SK-N-SH treated with all-trans-retinoic acid at 6 μM for 48 hours (cell line): ENCODE results near the gene CD302.

Experiments
- ATAC-seq: fragments of 200-7000 bp; cut with Tn5 transposase; 3 replicates; pipeline ENCODE4 v1.9.1; 2020; ENCODE audit warnings: mild to moderate bottlenecking, moderate library complexity
- ARNTL ChIP-seq: fragments of 450-650 bp; formaldehyde crosslinking; IDR thresholded peaks from 2 replicates; pipeline ENCODE4 v1.5.0; 2020; ENCODE audit warnings: low read depth, mild to moderate bottlenecking, moderate library complexity, borderline replicate concordance
- BACH2 ChIP-seq: fragments of 250-450 bp; sonication (Bioruptor Pico); IDR thresholded peaks from 2 replicates; pipeline ENCODE4 v1.9.0; 2021; ENCODE audit warnings: mild to moderate bottlenecking, borderline replicate concordance
- CSDC2 ChIP-seq: fragments of 250-450 bp; sonication (Bioruptor Pico); IDR thresholded peaks from 2 replicates; pipeline ENCODE4 v1.5.0; 2020; ENCODE audit warnings: mild to moderate bottlenecking, moderate library complexity
- ESRRG ChIP-seq: fragments of 250-450 bp; sonication (Bioruptor Pico); IDR thresholded peaks from 2 replicates; pipeline ENCODE4 v1.6.1; 2021; ENCODE audit warnings: mild to moderate bottlenecking
- GLIS3 ChIP-seq: fragments of 250-450 bp; sonication (Bioruptor Pico); IDR thresholded peaks from 2 replicates; pipeline ENCODE4 v1.5.0; 2020; ENCODE audit warnings: mild to moderate bottlenecking, moderate library complexity
- ISL1 ChIP-seq: fragments of 250-450 bp; sonication (Bioruptor Pico); IDR thresholded peaks from 2 replicates; pipeline ENCODE4 v2.1.2; 2022; ENCODE audit warnings: mild to moderate bottlenecking, moderate library complexity
- OSR1 ChIP-seq: fragments of 250-450 bp; sonication (Bioruptor Pico); IDR thresholded peaks from 2 replicates; pipeline ENCODE4 v1.8.0; 2022; ENCODE audit warnings: moderate library complexity, mild to moderate bottlenecking, inconsistent platforms
- PPARA ChIP-seq: fragments of 250-450 bp; sonication (Bioruptor Pico); IDR thresholded peaks from 2 replicates; pipeline ENCODE4 v1.5.0; 2020; ENCODE audit warnings: mild to moderate bottlenecking, borderline replicate concordance
- RARB ChIP-seq: fragments of 250-450 bp; sonication (Bioruptor Pico); IDR thresholded peaks from 2 replicates; pipeline ENCODE4 v1.8.0; 2021; ENCODE audit warnings: mild to moderate bottlenecking, moderate library complexity
- SNAI2 ChIP-seq: fragments of 250-450 bp; sonication (Bioruptor Pico); IDR thresholded peaks from 2 replicates; pipeline ENCODE4 v1.5.0; 2020; ENCODE audit warnings: mild to moderate bottlenecking, moderate library complexity
- TCF4 ChIP-seq: fragments of 250-450 bp; sonication (Bioruptor Pico); IDR thresholded peaks from 2 replicates; pipeline ENCODE4 v1.8.0; 2021; ENCODE audit warnings: mild to moderate bottlenecking, moderate library complexity, borderline replicate concordance
- TOX ChIP-seq: fragments of 250-450 bp; sonication (Bioruptor Pico); IDR thresholded peaks from 2 replicates; pipeline ENCODE4 v1.8.0; 2021; ENCODE audit warnings: mild to moderate bottlenecking, moderate library complexity, borderline replicate concordance
- ZC3H10 ChIP-seq: fragments of 250-450 bp; sonication (Bioruptor Pico); IDR thresholded peaks from 2 replicates; pipeline ENCODE4 v1.5.1; 2021; ENCODE audit warnings: mild to moderate bottlenecking, moderate library complexity
- ZFP30 ChIP-seq: fragments of 450-650 bp; formaldehyde crosslinking; IDR thresholded peaks from 2 replicates; pipeline ENCODE4 v1.5.0; 2022; ENCODE audit warnings: mild to moderate bottlenecking, moderate library complexity
- ZNF8 ChIP-seq: fragments of 450-650 bp; formaldehyde crosslinking; IDR thresholded peaks from 2 replicates; pipeline ENCODE4 v1.5.0; 2020; ENCODE audit warnings: mild to moderate bottlenecking, moderate library complexity
- TF ChIP-seq, protein P1 (sequence below): fragments of 250-450 bp; sonication (Bioruptor Pico); IDR thresholded peaks from 2 replicates; pipeline ENCODE4 v1.8.0; 2020; ENCODE audit warnings: mild to moderate bottlenecking, moderate library complexity, borderline replicate concordance
- TF ChIP-seq, protein P2 (sequence below): fragments of 250-450 bp; sonication (Bioruptor Pico); IDR thresholded peaks from 2 replicates; pipeline ENCODE4 v1.8.0; 2021; ENCODE audit warnings: low read depth, mild to moderate bottlenecking, moderate library complexity, borderline replicate concordance
- TF ChIP-seq, protein P3 (sequence below): fragments of 250-450 bp; sonication (Bioruptor Pico); IDR thresholded peaks from 2 replicates; pipeline ENCODE4 v1.5.0; 2020; ENCODE audit warnings: mild to moderate bottlenecking, moderate library complexity
- TF ChIP-seq, protein P4 (sequence below): fragments of 250-450 bp; sonication (Bioruptor Pico); IDR thresholded peaks from 2 replicates; pipeline ENCODE4 v1.5.1; 2021; ENCODE audit warnings: mild to moderate bottlenecking, moderate library complexity

The CD302 gene

DNA sequence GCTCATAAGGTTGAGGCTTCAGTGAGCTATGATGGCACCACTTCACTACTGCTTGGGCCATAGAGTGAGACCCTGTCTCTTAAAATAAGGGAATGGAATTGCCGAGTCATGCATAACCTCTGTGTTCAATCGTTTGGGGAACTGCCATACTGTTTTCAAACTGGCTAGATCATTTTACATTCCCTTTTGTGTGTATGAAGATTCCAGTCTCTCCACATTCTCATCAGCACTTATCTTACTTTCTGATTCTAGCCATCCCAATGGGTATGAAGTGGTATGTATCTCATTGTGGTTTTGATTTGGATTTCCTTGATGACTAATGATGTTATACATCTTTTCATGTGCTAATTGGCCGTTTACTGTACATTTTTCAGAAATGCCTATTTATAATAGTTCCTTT is 62.0 kb downstream of the CD302 start:
- TF ChIP-seq PPARA (CRISPR knock-in tag) (no peak), TCF4 (CRISPR knock-in tag) (no peak), SNAI2 (CRISPR knock-in tag) (no peak), ZFP30 (CRISPR knock-in tag) (no peak), ESRRG (no peak), ZC3H10 (CRISPR knock-in tag) (no peak)
- TF ChIP-seq, protein P1, sequence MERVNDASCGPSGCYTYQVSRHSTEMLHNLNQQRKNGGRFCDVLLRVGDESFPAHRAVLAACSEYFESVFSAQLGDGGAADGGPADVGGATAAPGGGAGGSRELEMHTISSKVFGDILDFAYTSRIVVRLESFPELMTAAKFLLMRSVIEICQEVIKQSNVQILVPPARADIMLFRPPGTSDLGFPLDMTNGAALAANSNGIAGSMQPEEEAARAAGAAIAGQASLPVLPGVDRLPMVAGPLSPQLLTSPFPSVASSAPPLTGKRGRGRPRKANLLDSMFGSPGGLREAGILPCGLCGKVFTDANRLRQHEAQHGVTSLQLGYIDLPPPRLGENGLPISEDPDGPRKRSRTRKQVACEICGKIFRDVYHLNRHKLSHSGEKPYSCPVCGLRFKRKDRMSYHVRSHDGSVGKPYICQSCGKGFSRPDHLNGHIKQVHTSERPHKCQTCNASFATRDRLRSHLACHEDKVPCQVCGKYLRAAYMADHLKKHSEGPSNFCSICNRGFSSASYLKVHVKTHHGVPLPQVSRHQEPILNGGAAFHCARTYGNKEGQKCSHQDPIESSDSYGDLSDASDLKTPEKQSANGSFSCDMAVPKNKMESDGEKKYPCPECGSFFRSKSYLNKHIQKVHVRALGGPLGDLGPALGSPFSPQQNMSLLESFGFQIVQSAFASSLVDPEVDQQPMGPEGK: no peak
- TF ChIP-seq, protein P2, sequence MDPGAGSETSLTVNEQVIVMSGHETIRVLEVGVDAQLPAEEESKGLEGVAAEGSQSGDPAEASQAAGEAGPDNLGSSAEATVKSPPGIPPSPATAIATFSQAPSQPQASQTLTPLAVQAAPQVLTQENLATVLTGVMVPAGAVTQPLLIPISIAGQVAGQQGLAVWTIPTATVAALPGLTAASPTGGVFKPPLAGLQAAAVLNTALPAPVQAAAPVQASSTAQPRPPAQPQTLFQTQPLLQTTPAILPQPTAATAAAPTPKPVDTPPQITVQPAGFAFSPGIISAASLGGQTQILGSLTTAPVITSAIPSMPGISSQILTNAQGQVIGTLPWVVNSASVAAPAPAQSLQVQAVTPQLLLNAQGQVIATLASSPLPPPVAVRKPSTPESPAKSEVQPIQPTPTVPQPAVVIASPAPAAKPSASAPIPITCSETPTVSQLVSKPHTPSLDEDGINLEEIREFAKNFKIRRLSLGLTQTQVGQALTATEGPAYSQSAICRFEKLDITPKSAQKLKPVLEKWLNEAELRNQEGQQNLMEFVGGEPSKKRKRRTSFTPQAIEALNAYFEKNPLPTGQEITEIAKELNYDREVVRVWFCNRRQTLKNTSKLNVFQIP (CRISPR knock-in tag): no peak
- TF ChIP-seq, protein P3, sequence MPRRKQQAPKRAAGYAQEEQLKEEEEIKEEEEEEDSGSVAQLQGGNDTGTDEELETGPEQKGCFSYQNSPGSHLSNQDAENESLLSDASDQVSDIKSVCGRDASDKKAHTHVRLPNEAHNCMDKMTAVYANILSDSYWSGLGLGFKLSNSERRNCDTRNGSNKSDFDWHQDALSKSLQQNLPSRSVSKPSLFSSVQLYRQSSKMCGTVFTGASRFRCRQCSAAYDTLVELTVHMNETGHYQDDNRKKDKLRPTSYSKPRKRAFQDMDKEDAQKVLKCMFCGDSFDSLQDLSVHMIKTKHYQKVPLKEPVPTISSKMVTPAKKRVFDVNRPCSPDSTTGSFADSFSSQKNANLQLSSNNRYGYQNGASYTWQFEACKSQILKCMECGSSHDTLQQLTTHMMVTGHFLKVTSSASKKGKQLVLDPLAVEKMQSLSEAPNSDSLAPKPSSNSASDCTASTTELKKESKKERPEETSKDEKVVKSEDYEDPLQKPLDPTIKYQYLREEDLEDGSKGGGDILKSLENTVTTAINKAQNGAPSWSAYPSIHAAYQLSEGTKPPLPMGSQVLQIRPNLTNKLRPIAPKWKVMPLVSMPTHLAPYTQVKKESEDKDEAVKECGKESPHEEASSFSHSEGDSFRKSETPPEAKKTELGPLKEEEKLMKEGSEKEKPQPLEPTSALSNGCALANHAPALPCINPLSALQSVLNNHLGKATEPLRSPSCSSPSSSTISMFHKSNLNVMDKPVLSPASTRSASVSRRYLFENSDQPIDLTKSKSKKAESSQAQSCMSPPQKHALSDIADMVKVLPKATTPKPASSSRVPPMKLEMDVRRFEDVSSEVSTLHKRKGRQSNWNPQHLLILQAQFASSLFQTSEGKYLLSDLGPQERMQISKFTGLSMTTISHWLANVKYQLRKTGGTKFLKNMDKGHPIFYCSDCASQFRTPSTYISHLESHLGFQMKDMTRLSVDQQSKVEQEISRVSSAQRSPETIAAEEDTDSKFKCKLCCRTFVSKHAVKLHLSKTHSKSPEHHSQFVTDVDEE (CRISPR knock-in tag): no peak
- ATAC-seq: no peak

DNA sequence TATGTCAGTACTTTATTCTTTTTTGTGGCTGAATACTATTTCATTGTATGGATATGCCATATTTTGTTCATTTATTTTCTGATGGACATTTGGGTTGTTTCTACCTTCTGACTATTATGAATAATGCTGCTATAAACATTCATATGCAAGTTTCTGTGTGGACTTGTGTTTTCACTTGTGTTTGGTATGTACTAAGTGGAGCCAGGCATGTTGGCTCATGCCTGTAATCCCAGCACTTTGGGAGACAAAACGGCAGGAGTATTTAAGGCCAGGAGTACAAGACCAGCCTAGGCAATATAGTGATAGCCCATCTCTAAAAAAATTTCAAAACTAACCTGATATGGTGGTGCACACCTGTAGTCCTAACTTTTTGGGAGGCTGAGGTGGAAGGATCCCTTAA is 62.4 kb downstream of the CD302 start:
- TF ChIP-seq ISL1 (CRISPR knock-in tag): no peak
- no peak for TF ChIP-seq TOX (CRISPR knock-in tag)
- TF ChIP-seq BACH2 (CRISPR knock-in tag): no peak
- no peak for TF ChIP-seq ESRRG
- no peak for TF ChIP-seq SNAI2 (CRISPR knock-in tag)
- TF ChIP-seq, protein P1: no peak
- TF ChIP-seq OSR1: no peak
- no peak for TF ChIP-seq TCF4 (CRISPR knock-in tag)
- TF ChIP-seq ARNTL (CRISPR knock-in tag): no peak
- TF ChIP-seq, protein P4, sequence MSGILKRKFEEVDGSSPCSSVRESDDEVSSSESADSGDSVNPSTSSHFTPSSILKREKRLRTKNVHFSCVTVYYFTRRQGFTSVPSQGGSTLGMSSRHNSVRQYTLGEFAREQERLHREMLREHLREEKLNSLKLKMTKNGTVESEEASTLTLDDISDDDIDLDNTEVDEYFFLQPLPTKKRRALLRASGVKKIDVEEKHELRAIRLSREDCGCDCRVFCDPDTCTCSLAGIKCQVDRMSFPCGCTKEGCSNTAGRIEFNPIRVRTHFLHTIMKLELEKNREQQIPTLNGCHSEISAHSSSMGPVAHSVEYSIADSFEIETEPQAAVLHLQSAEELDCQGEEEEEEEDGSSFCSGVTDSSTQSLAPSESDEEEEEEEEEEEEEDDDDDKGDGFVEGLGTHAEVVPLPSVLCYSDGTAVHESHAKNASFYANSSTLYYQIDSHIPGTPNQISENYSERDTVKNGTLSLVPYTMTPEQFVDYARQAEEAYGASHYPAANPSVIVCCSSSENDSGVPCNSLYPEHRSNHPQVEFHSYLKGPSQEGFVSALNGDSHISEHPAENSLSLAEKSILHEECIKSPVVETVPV (CRISPR knock-in tag): no peak
- TF ChIP-seq GLIS3 (CRISPR knock-in tag): no peak
- TF ChIP-seq CSDC2: no peak
- TF ChIP-seq ZC3H10 (CRISPR knock-in tag): no peak
- TF ChIP-seq ZFP30 (CRISPR knock-in tag): no peak
- TF ChIP-seq ZNF8 (CRISPR knock-in tag): no peak
- no peak for TF ChIP-seq RARB (CRISPR knock-in tag)
- TF ChIP-seq PPARA (CRISPR knock-in tag): no peak
- no peak for ATAC-seq

DNA sequence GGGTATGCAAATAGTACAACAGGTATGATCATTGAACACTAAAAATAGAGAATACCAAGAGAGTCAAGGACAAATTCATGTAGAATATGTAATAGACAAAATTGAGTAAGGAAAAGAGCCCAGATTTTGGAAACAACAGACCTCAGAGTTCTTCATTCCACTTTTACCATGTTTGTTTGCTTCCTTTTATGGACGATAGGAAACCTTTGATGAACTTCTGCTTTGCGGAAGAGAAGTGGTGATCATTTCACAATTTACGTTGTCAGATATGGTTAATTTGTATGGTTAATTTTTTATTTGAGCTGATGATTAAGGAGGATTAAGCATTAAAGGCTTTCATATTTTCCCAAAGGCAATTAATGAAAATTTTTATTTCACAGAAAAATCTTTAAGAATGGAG is 69.4 kb downstream of the CD302 start:
- TF ChIP-seq, protein P3 (CRISPR knock-in tag): no peak
- TF ChIP-seq RARB (CRISPR knock-in tag) (no peak), ZC3H10 (CRISPR knock-in tag) (no peak), ZFP30 (CRISPR knock-in tag) (no peak), ARNTL (CRISPR knock-in tag) (no peak), BACH2 (CRISPR knock-in tag) (no peak), CSDC2 (no peak), OSR1 (no peak), GLIS3 (CRISPR knock-in tag) (no peak)
- TF ChIP-seq, protein P1: no peak
- no peak for ATAC-seq
